ENCODE measurements around the gene LMF1. TPM values are rescaled to one million over a fixed set of nuclear protein-coding genes. Genes with fewer than 3 reads are reported as not detected.

The LMF1 gene
- total and polyA plus RNA-seq, 2 donors (not counting 1 experiment from before 2014, with no cell fraction given) = 36.4 to 63.2 TPM

DNA sequence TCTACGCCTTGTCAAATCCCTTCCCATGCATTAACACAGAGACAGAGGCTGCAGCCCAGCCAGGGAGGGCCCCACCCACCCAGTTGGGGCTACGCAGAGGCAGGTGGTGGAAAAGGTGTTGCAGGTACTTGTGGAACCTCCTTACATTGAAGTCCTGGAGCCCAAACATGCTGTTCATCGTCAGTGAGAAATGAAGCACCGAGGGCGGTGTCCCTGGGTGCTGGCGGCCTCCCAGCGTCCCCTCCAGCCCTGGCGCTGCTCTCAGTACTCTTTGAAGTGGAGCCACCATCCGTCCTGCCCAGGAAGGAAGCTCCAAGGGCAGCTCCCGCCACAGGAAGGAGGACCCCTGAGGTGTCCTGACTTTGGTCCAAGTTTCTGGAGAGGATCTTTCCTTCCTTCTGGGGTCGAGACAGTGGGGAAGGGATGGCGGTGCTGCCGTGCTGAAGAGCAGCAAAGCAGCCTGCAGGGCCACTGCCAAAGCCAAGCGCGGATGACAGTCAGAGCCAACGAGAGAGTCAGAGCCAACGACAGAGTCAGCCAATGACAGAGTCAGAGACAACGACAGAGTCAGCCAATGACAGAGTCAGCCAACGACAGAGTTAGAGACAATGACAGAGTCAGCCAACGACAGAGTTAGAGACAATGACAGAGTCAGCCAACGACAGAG is 23.4 kb downstream of the LMF1 start:
- Mint-ChIP-seq H3K4me3 (no peak overlapping the region), H3K27ac (no peak overlapping the region), H3K4me1 (no peaks in the 10 kb centered on the region), H3K9me3 (ENCODE audit: insufficient read depth) (peaks cover 3% of the 10 kb centered on the region), H3K27me3 (no peaks in the 10 kb centered on the region)
- Histone ChIP-seq H3K36me3 (replicated peaks in 1 of 2; ENCODE audit: control extremely low read depth in 1 of 2, control insufficient read depth in 1 of 2, extremely low read depth in 1 of 2, insufficient read depth in 2 of 2, low read length in 1 of 2) (peaks cover 0 to 38% of the 10 kb centered on the region in 2 experiments), H4K20me1 (ENCODE audit: control insufficient read depth, insufficient read depth, low read length, poor library complexity, severe bottlenecking) (no peaks in the 10 kb centered on the region), H2AFZ (ENCODE audit: insufficient read depth, low read depth, low read length, poor library complexity, severe bottlenecking) (no peak overlapping the region), H3K9me3 (ENCODE audit: control extremely low read depth in 1 of 3, control insufficient read depth in 2 of 3, insufficient read depth in 1 of 3, low read length in 2 of 3) (peaks cover 0 to 22% (median 5%) of the 10 kb centered on the region in 3 donors), H3K79me2 (ENCODE audit: control insufficient read depth, insufficient read depth, low read length) (peaks cover 12% of the 10 kb centered on the region), H3K9ac (ENCODE audit: low read length) (no peak overlapping the region), H3K4me2 (replicated peaks; ENCODE audit: low read depth, low read length, poor library complexity, severe bottlenecking) (no peak overlapping the region), H3K27ac (ENCODE audit: low read length in 2 of 2) (no peak overlapping the region), H3K27me3 (replicated peaks in 1 of 4; ENCODE audit: control extremely low read depth in 1 of 4, control insufficient read depth in 3 of 4, insufficient read depth in 4 of 4, low read length in 3 of 4) (no peaks in the 10 kb centered on the region), H3K4me3 (ENCODE audit: control extremely low read depth in 1 of 5, extremely low read depth in 1 of 5, insufficient read depth in 1 of 5, low read depth in 2 of 5, low read length in 4 of 5) (no peak overlapping the region), H3K4me1 (ENCODE audit: control insufficient read depth in 2 of 2, insufficient read depth in 2 of 2, low read length in 2 of 2) (no peaks in the 10 kb centered on the region)
- CTCF ChIA-PET = no interaction called here
- ATAC-seq (ENCODE audit: low read depth) (no peak), DNase-seq (no peak)
- POLR2A ChIA-PET = no interaction called here
- no peak for TF ChIP-seq EZH2 (IDR thresholded peaks at IDR 0.05; ENCODE audit: borderline replicate concordance, insufficient read depth, low read depth, low read length, poor library complexity, severe bottlenecking)
- TF ChIP-seq, protein P1, sequence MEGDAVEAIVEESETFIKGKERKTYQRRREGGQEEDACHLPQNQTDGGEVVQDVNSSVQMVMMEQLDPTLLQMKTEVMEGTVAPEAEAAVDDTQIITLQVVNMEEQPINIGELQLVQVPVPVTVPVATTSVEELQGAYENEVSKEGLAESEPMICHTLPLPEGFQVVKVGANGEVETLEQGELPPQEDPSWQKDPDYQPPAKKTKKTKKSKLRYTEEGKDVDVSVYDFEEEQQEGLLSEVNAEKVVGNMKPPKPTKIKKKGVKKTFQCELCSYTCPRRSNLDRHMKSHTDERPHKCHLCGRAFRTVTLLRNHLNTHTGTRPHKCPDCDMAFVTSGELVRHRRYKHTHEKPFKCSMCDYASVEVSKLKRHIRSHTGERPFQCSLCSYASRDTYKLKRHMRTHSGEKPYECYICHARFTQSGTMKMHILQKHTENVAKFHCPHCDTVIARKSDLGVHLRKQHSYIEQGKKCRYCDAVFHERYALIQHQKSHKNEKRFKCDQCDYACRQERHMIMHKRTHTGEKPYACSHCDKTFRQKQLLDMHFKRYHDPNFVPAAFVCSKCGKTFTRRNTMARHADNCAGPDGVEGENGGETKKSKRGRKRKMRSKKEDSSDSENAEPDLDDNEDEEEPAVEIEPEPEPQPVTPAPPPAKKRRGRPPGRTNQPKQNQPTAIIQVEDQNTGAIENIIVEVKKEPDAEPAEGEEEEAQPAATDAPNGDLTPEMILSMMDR (IDR thresholded peaks at IDR 0.05) = no peak
- intact Hi-C loops (cut with micrococcal nuclease) = no loop called here
- 94% methylated on average over 17 of the region's 21 CpGs for WGBS (ENCODE audit: insufficient coverage)

DNA sequence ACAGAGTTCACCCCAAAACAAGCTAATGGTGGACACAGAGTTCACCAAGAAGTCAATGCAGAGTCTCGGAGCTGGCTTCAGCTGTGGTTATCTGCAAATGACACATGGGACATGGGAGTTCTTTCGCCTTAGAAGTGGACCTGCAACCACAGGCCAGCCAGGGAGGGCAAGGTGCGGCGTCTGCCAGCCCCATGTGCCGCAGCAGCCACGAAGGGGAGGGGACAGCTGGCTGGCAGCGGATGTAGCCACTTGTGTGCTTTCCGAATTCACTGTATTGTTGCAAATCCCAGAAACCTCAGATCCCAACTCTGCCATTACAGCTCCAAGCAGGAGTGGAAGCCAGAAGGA is 24.8 kb downstream of the LMF1 start:
- Histone ChIP-seq H3K36me3 (replicated peaks in 1 of 2; ENCODE audit: control extremely low read depth in 1 of 2, control insufficient read depth in 1 of 2, extremely low read depth in 1 of 2, insufficient read depth in 2 of 2, low read length in 1 of 2) (peaks cover 9 to 27% of the 10 kb centered on the region in 2 experiments), H3K9ac (ENCODE audit: low read length) (no peak overlapping the region), H3K27me3 (replicated peaks in 1 of 4; ENCODE audit: control extremely low read depth in 1 of 4, control insufficient read depth in 3 of 4, insufficient read depth in 4 of 4, low read length in 3 of 4) (no peaks in the 10 kb centered on the region), H3K4me2 (replicated peaks; ENCODE audit: low read depth, low read length, poor library complexity, severe bottlenecking) (no peak overlapping the region), H3K79me2 (ENCODE audit: control insufficient read depth, insufficient read depth, low read length) (peaks cover under 1% of the 10 kb centered on the region), H3K4me3 (ENCODE audit: control extremely low read depth in 1 of 5, extremely low read depth in 1 of 5, insufficient read depth in 1 of 5, low read depth in 2 of 5, low read length in 4 of 5) (no peak overlapping the region), H3K9me3 (ENCODE audit: control extremely low read depth in 1 of 3, control insufficient read depth in 2 of 3, insufficient read depth in 1 of 3, low read length in 2 of 3) (peaks cover 3 to 29% (median 16%) of the 10 kb centered on the region in 3 donors), H4K20me1 (ENCODE audit: control insufficient read depth, insufficient read depth, low read length, poor library complexity, severe bottlenecking) (no peaks in the 10 kb centered on the region), H3K4me1 (ENCODE audit: control insufficient read depth in 2 of 2, insufficient read depth in 2 of 2, low read length in 2 of 2) (no peaks in the 10 kb centered on the region), H3K27ac (ENCODE audit: low read length in 2 of 2) (no peak overlapping the region), H2AFZ (ENCODE audit: insufficient read depth, low read depth, low read length, poor library complexity, severe bottlenecking) (no peak overlapping the region)
- TF ChIP-seq, protein P1 (IDR thresholded peaks at IDR 0.05) = no peak
- TF ChIP-seq EZH2 (IDR thresholded peaks at IDR 0.05; ENCODE audit: borderline replicate concordance, insufficient read depth, low read depth, low read length, poor library complexity, severe bottlenecking) = no peak
- ATAC-seq (ENCODE audit: low read depth) = no peak
- 100% methylated on average over 6 of the region's 8 CpGs for WGBS (ENCODE audit: insufficient coverage)
- Mint-ChIP-seq H3K9me3 (ENCODE audit: insufficient read depth) (peaks cover 12% of the 10 kb centered on the region), H3K4me3 (no peak overlapping the region), H3K4me1 (no peaks in the 10 kb centered on the region), H3K27ac (no peak overlapping the region), H3K27me3 (no peaks in the 10 kb centered on the region)
- no peak for DNase-seq
- intact Hi-C loops (cut with micrococcal nuclease) = no loop called here
- POLR2A ChIA-PET = no interaction called here
- CTCF ChIA-PET = no interaction called here

All from B cell (primary cell).